NCI-H1048 (cell line): ENCODE results near the gene PGBD4.
"Not testable (repeated sequence)": the region's sequence is repeated elsewhere in the genome, so short reads cannot be mapped to it uniquely, and the experiment has no call there.

Experiments used
- DNase-seq: peaks from one replicate; lab custom pipeline; 2025; lab: John Stamatoyannopoulos, UW

Gene PGBD4

DNA sequence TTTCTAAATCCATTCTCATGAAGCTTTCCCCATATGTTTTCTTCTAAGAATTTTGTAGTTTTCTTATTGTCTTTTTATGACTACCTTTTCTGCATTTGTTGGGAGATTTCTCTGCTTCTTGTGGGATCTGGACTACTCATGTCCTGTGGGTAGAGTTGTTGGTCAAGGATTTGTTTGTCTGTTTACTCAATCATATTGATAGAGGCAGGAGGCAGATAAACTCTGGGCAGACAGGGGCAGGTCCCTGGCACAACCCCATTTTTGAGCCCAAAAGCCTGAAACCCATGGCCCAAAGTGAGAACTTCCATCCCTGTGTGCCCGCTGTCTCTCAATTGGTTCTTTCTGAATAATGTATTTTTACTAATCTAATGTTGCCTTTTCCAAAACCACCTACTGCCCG lies 12.3 kb downstream of the PGBD4 start:
- no peak for DNase-seq

DNA sequence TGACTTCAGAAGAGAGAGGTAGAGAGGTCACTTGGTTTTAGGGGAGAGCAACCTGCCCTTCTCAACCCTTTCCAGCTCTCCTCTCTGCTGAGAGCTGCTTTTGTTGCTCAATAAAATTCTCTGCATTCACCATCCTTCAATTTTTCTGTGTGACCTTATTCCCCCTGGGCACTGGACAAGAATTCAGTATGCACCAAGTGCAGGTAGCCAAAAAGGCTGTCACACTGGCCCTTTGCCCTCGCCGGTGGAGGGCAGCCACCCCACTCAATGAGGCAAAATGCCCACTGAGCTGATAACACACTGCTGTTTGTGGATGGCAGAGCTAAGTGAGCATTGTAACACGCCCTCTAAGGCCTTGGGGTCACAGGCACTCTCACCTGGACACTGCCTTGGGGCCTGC lies 12.9 kb downstream of the PGBD4 start:
- no peak for DNase-seq

DNA sequence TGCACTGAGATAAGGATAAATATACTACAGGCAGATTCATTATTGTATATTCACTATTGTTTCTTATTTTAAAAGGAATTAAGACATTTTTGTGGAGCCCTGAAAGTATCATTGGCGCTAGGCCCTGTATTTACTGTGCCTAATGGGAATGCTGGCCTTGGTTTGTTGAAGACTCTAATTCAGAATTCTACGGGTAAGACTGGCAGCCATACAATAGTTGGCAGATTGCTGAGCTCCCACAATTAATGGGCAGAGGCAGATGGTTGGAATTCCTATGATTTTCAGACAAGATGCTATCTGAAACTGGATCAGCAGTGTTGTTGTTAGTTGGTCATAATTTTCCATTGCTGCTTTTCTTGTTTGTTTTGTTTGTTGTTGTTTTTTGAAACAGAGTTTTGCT lies 14.7 kb downstream of the PGBD4 start:
- no peak for DNase-seq

DNA sequence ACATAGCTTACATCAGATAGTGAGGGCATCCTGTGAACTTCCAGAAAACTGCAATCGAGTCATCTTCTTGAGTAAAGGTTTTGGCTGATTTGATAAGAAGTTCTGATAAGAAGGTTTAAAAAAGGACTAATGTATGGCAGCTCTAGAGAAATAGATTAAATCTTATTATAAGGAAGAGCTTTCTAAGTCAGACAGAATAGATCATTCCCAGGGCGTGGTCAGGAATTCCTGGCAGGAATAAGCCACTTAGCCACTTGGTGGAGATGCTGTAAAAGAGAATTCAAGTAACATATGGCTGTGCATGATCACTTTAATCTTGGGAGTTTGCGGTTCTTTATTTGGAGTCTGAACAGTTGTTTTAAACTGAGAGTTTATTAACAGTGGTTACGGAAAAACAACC lies 17.4 kb downstream of the PGBD4 start:
- no peak for DNase-seq

DNA sequence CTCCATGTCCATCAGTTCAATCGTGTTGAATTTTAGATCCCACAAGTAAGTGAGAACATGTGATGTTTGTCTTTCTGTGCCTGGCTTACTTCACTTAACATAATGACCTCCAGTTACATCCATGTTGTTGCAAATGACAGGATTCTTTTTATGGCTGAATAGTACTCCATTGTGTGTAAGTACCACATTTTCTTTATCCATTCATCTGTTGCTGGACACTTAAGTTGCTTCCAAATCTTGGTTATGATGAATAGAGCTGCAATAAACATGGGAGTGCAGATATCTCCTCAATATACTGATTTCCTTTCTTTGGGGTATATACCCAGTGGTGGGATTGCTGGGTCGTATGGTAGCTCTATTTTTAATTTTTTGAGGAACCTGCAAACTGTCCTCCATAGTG lies 18.5 kb downstream of the PGBD4 start:
- DNase-seq, result not testable (repeated sequence)

DNA sequence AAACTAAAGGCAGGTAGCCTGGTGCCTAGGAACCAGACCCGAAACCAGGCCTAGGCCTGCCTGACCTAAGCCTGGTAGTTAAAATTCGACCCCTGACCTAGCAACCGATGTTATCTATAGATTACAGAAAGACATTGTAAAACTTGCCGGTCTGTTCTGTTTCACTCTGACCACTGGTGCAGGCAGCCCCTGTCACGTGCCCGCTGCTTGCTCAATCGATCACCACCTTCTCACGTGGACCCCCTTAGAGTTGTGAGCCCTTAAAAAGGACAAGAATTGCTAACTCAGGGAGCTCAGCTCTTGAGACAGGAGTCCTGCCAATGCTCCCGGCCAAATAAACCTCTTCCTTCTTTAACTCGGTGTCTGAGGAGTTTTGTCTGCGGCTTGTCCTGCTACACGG lies 19.9 kb downstream of the PGBD4 start:
- not testable (repeated sequence) for DNase-seq

DNA sequence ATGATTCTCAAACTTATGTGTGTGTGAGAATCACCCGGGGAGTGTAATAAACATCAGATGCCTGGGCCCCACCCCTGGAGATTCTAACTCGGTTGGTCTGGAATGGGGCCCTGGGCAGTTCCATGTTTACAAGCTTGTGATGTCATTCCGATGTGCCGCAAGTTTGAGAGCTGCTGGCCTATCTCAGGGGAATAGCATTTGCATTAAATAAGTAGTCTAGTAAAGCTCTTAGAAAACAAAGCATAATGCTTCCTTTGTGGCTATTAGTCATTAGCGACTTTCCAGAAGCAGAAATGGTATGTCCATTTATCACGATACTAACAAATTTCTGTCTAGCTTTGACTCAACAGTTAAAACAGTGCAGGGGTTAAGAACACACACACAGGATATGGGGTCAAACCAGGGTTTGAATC lies 20.9 kb downstream of the PGBD4 start:
- no peak for DNase-seq

DNA sequence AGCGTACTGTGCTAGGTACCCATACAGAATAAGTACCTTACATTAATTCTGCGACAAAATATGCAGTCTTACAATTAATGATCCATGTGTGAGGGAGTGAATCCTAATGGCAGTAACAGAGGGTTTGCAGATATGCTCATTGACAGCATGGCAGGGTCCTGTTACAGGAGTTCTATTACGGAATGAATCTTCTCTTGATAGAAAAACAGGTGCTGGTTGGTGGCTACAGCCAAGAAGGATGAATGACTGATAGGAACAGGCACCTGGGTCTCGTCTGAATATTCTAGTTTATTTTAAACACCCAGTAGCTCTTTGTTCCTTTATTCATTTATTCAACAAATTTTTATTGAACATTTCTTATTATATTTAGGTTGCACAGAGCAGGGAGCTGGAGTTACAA lies 22.8 kb downstream of the PGBD4 start:
- DNase-seq, result no peak

DNA sequence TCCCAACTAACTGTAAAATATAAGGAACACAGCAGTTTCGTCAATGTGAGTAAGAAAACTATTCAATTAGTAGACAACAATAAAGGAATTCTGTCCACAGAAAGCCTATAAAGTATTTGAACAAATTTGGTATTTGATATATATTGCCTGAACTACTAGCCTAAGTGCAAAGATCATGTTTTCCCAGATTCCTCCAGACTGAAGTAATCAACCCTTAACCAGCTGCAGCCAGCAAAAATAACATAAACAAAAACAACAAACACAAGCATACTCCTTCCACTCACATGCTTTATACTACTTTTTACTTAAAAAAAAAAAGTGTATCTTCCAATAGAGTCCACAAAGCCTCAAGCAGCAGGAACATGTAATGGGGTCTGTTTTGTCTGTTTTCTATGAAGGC lies 24.1 kb downstream of the PGBD4 start:
- no peak for DNase-seq

DNA sequence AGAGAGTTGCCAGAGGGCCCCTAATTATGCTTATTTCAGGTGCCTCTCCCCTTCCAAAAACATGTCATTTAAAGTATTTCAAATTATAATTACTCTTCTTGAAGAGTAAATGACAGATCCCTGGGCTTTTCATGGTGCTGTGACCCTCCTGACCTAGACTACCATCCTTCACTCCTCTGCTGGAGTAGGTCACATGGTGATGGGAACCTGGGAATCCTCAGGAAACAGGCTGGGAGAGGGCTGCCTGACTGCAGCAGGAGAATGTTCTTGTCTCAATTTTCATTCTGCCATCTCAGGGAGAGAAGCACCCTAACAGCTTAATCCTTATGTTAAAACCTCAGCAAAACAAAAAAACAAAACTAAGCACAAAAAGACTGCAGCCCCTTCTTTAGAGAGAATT lies 24.6 kb downstream of the PGBD4 start:
- no peak for DNase-seq

DNA sequence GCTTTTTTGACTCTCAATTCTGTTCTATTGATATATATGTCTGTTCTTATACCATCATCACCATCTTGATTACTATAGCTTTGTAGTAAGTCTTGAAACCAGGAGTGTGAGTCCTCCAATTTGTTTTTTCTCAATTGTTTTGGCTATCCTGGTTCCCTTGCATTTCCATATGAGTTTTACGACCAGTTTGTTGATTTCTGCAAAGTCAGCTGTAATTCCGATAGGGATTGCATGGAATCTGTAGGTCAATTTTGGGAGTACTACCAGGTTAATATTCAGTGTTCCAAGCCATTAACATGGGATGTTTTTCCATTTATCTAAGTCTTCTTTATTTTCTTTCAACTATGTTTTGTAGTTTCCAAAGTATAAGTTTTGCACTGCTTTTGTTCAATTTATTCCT lies 27.0 kb downstream of the PGBD4 start:
- no peak for DNase-seq

DNA sequence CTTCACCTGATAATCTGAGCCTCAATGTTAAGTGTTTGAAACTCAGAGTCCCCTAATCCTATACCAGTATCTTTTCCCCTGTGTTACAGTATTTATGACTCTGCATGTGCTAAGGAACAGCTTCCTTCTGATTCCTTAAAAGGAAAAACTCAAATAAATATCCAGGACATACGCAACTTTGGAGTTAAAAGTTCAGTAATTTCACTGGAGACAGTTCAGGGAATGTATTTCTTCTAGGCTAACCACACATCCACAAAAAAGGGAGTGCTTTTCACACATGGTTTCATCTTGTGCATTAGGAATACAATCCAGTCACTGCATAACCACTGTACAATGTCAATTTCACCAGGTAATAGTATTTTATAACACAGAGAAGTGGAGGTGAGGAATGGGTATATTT lies 31.0 kb downstream of the PGBD4 start:
- DNase-seq, result no peak

DNA sequence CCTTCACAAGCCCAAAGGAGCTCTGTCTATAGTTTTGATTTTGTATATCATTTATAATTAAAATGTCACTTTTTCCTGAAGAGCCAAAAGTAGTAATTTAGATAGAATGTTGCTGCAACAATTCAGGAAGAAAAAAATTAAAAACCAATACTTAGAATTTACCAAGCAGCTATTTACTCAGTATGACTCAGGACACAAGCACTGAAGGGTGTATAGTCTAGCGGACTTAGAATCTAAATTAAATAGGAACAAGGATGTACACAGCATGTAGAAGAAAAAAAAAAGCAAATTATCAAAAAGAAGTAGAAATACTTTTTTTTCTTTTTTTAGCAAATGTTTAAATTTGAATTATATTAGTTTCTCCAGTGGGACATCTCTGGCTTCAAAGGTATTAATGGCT lies 31.6 kb downstream of the PGBD4 start:
- no peak for DNase-seq

DNA sequence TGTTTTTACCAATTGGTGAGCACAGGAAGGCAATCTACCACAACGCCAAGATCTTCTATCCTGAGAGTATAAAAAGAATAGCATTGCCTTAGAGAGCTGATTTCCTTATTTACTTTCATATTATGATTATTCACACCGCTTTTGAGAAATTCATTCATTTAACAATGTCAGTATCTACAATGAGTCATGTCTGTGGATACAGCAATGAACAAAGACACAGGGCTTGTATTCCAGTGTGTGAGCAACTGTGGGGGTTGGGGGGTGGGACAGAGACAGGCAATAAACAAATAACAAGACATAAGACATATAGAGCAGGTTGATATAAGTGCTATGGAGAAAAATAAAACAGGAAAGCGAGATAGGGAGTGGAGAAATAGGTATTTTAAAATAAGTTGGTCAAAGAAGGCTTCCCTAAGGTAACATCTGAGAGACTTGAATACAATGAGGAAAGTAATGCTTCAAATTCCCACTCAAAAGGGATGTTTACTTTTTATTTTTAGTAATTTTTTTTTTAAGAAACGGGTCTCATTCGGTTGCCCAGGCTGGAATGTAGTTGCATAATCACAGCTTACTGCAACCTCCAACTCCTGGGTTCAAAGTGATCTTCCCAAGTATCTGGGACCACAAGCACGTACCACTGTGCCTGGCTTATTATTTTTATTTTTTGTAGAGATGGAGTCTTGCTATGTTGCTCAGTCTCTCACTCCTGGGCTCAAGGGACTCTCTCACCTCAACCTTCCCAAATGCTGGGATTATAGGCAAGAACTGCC lies 45.7 kb downstream of the PGBD4 start:
- no peak for DNase-seq

DNA sequence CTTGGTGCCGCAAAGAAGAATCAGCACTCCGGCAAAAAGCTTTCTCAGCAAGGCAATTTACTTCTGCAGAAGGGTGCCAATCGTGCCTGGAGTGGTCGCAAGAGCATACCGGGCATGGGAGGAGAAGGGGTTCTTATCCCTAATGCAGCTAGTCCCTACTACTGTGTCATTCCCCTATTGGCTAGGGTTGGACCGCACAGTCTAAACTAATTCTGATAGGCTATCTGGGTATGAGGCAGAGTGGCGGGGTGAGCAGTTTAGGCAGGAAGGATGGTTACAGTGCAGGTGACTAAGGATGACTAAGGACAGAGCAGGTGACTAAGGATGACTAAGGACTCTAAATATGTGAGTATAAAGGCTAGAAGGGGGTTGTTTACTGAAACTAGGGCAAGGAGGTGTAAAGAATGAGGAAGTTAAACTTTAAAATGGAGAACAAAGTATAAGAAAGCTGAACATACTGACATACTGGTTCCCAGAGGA lies 52.9 kb downstream of the PGBD4 start:
- no peak for DNase-seq

DNA sequence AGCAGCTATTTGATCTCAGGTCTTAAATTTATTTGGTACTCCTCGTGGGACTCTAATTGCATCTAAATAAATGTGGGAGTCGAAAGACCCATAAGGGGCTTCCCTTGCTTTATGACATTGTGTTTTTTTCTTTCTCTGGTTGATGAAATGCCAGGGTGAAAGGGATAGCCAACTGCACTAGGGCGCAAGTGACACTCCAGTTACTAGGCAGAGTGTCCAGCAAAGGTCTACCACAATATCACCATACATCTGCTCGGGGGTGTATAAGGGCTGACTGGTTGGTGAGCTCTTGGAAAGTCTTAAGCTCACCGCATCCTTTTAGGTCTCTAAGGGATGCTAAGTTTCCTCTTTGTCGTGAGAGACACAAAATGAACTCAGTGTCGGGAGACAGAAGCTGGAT lies 54.0 kb downstream of the PGBD4 start:
- no peak for DNase-seq
